Suppressor macrophage (primary cell): Measurements from ENCODE around the gene RFC5.
"Not testable (repeated sequence)": the region's sequence is repeated elsewhere in the genome, so short reads cannot be mapped to it uniquely, and the experiment has no call there.

Experiments used
- DNase-seq, 4 experiments: peaks; one replicate each; pipeline ENCODE4 v3.0.0-alpha.2; 2020 to 2022

The RFC5 gene

DNA sequence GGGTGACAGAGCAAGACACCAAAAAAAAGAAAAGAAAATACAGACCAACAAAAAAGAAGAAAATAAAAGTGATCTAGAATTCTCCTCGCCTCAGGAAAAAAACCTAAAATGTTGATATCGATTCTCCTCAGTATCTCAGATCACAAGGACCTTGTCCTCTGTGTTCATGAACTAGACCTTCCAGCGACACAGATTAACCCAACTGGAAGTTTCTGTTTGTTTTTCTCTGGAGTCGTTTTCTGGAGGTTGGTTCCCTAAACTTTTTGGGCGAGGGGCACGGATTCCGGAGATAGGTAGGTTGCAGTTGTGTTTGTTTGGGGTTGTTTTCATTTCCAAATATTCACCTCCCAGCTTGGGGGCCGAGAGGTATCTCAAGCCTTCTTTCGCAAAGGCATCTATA is 559 bp upstream of the RFC5 start:
- no peak for DNase-seq

DNA sequence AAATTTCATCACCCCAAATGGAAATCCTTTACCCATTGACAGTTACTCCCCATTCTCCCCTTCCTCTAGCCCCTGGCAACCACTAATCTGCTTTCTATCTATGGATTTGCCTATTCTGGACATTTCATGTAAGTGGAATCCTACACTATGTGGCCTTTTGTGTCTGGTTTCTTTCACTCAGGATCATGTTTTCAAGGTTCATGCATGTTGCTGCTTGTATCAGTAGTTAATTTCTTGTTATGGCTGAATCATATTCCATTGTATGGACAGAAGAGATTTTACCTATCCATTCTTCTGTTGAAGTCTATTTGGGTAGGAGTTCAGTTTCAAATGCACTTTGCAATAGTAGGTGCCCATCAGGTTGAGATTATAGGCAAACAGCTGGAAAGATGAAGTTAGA is 1.4 kb downstream of the RFC5 start:
- no peak for DNase-seq

DNA sequence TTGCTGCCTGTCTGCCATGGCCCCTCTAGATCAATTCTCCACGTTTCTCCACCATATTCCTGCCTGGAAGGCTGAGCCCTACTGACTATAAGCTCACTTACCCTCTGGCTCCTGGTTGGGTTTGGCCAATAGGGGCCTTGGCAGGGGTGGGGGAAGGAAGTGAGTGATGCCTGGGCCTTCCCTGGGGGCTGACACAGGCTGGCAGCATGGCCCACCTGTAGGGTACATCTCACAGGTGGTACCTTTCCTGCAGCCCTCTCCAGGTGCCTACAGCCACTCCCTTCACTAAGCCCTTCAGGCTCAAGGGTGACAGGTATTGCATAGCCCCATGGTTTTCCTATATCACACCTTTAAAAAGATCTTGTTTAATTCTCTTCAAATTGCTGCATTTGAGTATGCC is 3.5 kb downstream of the RFC5 start:
- DNase-seq, result no peak

DNA sequence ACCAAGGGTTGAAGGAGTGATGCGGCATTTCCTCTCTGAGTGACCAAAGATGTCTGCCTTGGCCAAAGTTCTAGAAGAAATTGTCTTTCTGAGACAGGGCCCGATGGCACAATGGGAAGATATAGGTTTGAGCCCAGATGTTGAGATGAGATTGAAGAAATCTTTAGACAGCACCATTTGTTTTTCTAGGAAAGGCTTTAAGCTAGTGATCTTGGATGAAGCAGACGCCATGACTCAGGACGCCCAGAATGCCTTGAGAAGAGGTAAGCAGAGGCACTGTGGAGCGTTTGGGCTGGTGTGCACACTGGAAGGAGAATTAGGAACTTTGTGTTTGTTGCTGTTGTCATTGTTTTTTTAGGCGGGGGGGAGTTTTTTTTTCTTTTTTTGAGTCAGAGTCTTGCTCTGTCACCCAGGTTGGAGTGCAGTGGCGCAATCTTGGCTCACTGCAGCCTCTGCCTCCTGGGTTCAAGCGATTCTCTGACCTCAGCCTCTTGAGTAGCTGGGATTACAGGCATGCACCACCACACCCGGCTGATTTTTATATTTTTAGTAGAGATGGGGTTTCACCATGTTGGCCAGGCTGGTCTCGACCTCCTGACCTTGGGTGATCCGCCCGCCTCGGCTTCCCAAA is 5.7 kb downstream of the RFC5 start:
- DNase-seq, result not testable (repeated sequence)

DNA sequence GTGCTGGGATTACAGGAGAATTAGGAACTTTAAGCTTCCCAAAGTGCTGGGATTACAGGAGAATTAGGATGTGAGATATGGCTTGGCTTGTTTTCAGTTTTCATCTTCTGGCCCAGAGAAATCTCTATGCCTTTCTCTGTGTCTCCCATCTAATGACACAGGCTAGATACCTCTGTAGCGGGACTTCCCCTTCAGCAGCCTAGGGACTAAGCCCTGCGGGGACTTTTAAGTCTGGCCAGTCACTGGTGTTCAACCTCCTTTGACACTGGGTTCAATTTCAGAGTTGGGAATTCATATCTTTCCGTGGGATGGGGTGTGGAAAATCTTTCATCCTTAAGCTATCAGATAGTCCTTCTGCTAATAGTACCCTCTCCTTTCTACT is 6.2 kb downstream of the RFC5 start:
- DNase-seq, result no peak

DNA sequence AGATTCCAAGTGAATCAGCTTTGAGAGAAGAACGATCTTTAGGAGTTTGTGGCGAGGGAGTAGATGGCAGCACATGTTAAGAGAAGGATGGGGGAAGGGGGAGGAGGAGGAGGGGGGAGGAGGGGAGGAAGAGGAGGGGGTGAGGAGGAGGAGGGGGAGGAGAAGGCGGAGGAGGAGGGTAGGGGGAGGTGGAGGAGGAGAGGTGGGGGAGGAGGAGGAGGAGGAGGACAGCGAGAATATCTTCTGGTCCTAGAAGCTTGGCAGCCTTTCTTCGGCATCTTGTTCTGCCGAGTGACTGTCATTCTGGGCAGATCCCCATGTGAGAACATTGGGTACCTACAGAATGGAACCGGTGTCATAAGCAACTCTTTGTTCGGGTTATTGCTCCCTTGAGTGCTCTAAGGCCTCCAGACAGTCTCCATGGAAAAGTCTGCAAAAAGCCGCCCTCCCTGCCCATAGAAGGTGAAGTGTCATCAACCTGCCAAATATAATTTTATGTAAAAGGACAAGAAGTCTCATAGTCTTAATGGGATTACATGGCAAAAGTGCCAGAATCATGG is 6.9 kb downstream of the RFC5 start:
- DNase-seq, result no peak

DNA sequence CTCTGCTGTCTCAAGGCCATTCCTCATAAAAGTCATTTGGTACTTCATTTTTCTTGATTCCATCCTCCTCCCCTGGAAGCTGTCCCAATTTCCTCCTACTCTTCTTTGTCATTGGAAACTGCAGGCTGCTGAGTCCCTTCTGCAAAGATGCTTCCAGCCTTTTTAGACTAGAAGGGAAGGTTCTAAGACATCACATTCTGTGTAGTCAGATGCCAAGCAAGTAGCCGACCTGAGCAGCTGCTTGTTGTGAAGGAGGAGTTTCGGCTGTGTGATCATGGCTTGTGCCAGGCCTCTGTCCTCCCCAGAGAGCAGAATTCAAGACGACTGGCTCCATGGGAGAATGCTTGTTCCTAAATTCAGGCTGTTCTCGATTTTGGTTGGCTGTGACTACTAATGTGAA is 8.7 kb downstream of the RFC5 start:
- no peak for DNase-seq

DNA sequence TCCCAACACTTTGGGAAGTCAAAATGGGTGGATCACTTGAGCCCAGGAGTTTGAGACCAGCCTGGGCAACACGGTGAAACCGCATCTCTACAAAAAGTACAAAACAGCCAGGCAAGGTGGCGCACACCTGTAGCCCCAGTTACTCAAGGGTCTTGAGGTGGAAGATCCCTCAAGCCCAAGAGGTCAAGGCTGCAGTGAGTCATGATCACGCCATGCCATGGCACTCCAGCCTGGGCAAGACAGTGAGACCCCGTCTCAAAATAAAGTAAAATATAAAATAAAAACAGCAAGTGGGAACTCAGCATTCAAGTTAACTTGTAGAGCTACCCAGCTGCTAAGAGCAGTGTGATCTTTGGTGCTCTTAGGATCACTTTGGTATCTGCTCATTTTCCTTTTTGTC is 12.7 kb downstream of the RFC5 start:
- no peak for DNase-seq

DNA sequence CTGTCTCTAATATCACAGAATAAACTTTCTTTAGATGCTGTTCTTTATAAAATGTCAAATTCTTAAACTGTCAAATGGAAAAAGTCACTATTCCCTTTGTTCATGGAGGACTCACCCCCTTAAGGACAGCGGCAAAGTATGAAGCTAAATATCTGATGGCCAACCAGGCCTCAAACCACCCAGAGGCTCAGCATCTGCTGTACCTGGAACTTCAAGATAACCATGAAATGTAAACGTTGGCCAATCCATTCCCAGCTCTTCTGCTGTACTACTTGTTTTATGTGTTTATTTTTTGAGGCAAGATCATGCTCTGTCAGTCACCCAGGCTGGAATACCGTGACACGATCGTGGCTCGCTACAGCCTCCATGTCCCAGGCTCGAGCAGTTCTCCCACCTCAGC is 15.7 kb downstream of the RFC5 start:
- DNase-seq, result no peak

DNA sequence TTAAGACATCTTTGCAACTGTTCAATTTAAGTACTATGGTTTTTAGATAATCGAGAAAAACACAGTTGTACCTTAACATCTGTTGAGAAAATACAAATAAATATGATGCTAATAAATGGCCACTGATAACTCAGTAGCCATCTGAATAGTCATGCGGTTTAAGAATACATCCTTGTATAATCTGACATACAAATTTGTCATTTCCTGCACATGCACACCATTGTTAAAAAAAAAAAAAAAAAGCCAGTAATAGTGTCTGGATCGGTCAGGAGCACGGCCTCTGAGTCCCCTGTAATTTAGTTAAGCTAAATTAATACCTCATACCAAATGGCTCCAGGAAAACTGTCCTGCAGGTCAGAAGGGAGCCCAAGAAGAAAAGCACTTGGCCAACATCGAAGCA is 16.8 kb downstream of the RFC5 start:
- DNase-seq, result no peak

DNA sequence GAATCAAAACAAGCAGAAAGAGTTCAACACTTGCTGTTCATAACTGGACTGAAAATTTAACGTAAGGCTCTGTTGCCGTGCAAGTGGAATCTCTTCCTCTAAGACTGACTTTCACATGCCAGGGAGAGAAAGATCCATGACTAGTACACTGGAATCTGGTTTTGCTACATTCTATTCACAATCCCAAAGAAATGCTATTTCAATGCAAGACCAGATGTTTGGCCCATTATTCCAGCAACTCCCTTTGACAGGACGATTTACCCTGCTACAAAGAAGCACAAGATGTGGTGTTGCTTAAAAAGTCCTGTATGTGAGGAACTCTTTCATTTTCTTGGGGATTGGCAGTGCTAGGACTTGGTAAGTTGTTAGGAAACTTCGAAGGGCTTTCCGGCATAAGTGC is 17.4 kb downstream of the RFC5 start:
- DNase-seq, result no peak

DNA sequence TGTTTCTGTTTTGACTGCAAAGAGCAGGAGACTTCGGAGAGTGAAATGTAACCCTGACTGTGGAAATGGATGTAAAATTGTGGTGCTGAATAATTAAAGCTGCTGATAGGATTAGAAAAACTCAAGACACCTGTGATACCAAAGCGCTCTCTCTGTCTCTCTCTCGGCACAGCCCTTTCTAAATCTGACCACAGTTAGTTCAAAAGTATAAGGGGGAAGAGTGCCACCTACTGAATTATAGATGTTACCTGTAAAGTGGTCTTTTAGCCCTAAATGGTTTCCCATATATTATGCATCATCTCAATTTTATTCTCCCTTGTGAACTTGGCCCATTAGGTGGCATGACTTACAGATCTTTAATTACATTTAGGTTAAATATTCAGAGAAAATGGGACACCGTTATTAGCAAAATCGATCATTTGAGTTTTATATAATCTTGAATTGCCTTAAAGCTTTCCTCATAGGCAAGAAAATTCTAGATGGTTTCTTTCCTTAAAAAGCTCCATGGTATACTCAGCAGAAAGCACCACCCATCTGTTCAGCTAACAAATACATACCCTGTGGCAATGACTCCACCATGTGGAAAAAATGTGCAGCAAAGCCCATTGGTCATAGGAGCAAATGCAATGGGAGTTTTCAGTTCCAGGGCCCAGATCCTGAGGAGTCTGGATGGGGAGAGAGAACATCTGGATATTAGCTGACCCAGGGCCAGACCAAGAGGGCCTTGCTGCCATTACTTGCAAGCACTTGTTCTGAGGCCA is 18.1 kb downstream of the RFC5 start:
- no peak for DNase-seq

DNA sequence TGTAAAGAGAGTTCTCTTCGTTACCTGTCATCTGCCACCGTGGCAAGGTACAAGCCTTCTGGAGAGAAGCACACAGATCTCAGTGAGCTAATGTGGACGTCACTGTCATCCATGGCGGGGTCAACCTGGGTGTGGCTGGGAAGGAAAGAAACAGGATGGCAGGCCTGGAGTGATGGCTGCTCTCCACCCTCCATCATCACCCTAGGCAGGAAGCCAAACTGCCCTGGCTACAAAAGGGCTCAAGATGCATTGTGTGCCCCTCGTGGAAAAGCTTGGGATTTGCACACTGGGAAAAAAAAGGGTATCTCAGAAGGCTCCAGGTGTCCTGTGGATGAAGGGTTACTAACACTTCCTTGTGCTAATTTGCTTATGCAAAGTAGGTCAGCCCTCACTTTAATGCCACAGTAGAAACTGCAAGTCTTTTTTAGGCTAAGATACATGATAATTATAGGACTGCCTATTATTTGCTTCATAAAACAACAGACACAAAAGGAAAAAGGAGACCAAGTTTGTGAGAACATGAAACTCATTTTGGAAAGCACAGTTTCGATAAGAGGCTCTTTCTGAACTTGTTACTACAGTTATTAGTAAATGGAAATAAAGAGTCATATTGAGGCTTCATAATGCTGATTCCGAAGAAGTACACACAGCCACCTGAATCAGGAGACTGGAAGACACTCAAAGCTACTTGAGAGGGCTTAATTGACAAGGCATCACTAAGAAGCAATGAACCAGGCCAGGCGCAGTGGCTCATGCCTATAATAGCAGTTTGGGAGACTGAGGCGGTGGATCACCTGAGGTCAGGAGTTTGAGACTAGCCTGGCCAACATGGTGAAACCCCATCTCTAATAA is 18.9 kb downstream of the RFC5 start:
- DNase-seq, result no peak

DNA sequence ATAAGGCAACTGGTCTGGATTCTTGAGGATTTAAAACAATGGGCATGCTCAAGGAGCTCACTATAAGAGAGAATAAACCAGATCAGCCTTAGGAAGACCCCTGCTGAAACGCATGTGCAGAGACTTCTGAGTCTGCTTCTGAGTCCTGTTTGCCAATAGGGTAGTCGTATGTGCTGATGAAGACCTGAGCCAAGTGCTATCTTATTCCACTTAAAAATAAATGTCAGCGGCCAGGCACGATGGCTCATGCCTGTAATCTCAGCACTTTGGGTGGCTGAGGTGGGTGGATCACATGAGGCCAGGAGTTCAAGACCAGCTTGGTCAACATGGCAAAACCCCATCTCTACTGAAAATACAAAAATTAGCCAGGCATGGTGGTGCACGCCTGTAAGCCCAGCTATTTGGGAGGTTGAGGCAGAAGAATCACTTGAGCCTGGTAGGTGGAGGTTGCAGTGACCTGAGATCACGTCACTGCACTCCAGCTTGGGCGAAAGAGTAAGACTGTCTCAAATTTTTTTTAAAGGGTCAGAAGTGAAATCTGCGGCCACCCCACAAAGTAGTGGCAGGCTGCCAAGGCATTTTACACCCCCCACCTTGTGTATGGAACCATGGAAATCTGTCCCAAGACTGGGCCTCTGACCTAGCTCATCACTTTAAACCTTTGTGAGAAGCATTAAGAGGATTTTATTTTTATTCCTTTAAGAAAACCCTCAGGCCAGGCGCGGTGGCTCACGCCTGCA is 20.3 kb downstream of the RFC5 start:
- DNase-seq, result no peak

DNA sequence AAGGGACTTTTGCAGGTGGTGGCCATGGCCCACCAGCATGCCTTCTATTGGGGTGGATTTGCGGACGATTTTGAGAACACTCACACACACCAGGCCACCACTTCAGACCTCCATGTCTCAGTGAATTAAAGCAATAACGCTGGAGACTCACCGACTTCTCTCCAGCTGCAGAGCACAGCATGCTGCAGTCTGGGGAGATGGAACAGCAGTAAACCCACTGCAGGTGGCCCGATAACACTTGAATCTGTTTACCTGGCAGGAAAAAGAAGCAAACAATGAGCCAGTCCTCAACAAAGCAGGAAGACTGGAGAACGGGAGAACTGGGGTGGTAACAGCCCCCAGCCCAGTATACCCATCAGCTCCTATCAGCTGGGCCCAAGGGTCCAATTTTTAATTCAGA is 21.6 kb downstream of the RFC5 start:
- DNase-seq, result no peak

DNA sequence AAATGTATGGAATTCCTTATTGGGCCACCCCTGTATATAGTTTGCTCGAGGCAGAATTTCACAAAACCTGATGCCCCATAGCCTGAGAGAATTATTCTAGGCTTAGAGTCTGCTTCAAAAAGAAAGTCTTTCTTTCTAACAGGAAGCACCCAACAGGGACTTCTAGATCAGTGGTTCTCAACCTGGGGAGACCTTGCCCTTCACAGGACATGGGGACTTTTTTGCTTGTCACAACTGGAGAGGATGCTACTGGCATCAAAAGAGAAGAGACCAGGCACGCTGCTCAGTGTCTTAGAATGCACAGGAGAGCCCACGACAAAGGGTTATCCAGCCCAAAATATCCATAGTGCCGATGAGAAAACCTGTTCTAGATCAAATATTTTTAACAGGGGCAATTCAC is 25.6 kb downstream of the RFC5 start:
- no peak for DNase-seq

DNA sequence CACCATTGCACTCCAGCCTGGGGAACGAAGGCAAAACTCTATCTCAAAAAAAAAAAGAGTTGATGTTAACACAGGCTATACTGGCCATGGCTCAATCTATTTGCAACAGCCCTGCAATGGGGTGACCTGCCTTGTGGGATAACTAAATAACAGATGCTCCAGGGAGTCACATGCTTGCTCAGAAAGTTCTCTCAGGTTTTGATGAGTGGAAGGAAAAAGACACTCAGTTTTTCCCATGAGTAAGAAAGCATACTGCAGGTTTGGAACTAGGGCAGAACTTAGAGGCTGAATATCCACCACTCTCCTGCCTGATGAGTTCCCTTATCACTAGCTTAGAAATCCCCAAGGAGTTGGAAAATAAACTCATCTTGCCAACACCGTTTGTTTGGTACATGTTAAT is 27.6 kb downstream of the RFC5 start:
- no peak for DNase-seq

DNA sequence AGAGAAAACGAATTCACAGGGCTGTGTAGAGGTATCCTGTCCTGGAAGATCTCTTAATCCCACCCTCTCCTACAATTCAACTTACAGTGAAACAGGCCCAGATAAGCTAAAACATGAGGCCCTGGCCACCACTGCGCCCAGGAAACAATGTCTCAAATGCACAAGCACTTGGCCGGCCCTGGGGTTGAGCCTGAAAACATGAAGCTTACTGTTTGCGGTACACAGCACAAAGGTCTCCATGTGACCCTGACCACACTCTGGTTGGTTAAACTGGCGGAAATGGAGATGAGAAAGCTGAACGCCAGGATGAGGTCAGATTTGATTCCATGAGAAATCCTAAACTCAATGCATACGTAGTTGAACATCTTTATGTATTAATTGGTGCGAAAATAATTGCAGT is 28.1 kb downstream of the RFC5 start:
- DNase-seq, result no peak

DNA sequence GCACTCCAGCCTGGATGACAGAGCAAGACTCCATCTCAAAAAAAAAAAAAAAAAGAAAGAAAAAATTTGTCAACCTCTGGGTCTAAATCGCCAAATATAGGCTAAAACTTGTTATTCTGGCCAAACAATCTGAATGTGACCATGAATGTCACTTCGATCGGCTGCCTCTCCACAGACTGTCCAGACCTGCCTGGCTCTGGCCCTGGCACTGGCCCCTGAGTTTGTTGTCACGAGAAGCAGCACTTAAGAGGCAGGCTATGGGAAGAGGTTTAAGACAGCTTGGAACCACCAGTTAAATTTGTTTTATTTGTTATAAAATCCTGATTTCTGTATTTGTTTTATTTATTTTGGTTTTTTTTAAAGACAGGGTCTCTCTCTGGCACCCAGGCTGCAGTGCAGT is 29.9 kb downstream of the RFC5 start:
- no peak for DNase-seq

DNA sequence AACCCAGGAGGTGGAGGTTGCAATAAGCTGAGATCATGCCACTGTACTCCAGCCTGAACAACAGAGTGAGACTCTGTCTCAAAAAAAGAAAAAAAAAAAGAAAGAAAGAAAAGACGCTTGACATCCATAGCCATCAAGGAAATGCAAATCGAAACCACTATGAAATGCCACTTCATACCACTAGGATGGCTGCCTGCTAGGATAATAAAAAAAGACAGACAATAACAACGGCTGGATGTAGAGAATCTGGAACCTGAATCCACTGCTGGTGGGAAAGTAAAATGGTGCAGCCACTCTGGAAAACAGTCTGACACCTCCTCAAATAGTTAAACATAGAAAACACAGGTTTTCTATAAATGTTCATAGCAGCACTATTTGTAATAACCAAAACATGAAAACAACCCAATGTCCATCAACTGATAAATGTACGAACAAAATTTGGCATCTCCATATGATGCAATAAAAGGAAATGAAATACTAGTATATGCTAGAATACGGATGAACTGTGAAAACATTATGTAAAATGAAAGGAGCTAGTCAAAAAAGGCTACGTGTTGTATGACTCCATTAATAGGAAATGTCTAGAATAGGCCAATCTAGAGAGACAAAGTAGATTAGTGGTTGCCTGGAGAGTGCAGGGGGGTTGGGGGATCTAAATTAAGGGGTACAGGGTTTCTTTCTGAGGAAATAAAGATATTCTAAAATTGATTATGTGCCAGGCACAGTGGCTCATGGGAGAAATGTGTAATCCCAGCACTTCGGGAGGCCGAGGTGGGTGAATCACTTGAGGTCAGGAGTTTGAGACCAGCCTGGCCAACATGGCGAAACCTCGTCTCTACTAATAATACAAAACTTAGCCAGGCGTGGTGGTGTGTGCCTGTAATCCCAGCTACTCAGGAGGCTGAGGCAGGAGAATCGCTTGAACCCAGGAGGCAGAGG is 34.7 kb downstream of the RFC5 start:
- DNase-seq, result no peak

DNA sequence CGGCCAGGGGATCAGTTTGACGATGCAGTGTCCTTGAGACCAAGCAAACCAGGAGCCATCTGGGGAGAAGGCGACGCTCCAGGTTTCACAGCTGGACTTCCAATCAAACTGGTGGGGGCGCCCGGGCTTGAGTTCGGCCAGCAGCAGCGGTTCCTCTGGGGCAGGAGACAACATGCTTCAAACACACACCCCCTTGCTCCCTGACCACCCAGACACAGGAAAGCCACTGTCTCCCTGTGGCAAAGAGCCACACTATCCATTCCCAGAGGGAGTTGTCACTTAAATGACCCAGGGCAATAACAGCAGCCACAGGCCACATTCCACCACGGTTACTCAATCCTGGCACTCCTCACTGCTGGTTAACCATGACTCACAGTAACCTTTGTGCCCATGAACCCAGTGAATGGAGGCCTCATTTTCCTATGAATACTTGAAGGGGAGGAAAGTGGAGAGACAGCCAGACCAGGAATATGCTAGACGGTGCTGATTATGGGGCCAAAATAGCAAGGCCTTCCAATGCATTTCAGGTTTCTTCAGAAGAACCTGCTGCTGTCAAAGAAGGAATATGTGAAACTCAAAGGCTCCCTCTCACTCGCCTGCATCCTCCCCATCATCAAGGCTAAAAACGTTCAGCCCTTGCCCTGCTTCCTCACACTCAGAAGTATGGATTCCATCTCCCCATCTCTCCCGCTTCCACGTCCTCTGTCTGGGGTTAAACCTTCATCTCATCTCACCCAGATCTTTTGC is 36.0 kb downstream of the RFC5 start:
- DNase-seq, result peak; percentile 25 to 49 (median 43)
